GM20000 (cell line): ENCODE measurements around the gene RBPJ.

Experiments
- DNase-seq: peaks from one replicate; pipeline ENCODE4 v3.0.0; 2012; ENCODE audit warnings: low spot score
- TF ChIP-seq, protein P1 (sequence below): IDR thresholded peaks from 2 replicates; pipeline ENCODE4 v1.5.1; 2012; ENCODE audit warnings: mild to moderate bottlenecking, control low read depth; ENCODE audit errors: extremely low read depth, missing control alignments

RBPJ gene

DNA sequence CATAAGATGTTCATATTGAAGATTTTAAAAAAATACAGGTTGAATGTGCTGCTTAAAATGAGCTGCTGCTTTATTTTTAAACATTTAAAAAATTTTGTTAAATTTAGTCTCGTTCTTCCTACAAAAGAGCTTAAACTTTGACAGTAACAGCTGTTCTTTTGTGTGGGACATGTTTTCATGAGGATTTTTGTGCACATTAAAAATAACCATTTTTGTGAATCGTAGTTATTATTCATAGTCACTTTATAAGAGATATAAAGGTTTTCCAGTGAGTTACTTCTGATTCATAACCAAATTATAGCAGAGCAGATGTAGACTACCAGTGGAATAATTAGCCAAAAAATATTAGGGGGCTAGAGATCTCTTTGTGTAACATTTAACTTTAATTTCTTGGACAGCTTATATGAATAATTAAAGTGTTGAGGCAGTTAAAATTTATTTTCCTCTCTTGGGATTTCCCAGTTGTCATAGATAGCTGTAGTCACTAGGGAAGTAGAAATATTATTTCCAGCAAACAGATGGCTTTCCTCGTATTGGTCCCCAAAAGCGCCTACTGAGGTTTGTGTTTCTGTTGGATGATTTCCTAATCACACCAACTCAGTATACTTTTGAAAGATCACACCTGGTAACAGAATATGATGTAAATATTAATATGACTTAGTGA, 24.2 kb downstream of the RBPJ start:
- TF ChIP-seq, protein P1, sequence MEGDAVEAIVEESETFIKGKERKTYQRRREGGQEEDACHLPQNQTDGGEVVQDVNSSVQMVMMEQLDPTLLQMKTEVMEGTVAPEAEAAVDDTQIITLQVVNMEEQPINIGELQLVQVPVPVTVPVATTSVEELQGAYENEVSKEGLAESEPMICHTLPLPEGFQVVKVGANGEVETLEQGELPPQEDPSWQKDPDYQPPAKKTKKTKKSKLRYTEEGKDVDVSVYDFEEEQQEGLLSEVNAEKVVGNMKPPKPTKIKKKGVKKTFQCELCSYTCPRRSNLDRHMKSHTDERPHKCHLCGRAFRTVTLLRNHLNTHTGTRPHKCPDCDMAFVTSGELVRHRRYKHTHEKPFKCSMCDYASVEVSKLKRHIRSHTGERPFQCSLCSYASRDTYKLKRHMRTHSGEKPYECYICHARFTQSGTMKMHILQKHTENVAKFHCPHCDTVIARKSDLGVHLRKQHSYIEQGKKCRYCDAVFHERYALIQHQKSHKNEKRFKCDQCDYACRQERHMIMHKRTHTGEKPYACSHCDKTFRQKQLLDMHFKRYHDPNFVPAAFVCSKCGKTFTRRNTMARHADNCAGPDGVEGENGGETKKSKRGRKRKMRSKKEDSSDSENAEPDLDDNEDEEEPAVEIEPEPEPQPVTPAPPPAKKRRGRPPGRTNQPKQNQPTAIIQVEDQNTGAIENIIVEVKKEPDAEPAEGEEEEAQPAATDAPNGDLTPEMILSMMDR, result no peak
- DNase-seq, result no peak

DNA sequence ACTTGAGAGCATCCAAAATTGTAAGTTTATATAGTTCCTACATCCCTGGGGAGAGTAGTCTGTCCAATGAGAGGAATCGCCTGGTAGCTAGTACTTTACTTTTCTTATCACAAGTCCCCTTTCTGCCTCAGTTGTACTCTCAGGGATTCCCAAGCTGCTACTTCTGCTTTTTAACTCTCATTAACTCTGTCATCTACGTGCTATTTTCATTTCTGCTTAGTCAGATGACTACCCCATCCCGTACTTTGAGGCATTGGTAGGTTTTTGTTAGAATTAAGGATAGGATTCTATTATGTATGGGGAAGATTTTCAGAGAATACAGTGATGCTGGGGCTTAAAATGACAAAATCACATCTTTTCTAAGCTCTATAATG, 24.7 kb downstream of the RBPJ start:
- TF ChIP-seq, protein P1, result no peak
- no peak for DNase-seq

DNA sequence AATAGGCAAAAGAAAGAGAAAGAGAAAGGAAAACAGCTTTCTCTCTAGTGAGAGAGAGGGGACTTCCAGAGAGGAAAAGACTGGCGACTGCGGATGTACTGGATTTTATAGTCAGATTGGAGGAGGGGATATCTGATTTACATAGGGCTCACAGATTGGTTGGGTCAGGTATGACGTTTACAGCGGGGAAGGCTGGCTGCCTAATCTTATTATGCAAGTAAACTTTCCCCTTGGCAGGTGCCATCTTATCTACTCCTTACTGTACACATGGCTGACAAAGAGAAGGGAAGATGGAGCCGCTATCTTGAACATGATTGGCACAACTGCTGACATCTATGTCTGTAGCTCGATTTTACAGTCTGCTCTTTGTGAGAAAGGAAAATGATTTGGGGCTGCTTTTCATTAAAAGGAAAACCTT, 25.4 kb downstream of the RBPJ start:
- no peak for DNase-seq
- TF ChIP-seq, protein P1, result no peak

DNA sequence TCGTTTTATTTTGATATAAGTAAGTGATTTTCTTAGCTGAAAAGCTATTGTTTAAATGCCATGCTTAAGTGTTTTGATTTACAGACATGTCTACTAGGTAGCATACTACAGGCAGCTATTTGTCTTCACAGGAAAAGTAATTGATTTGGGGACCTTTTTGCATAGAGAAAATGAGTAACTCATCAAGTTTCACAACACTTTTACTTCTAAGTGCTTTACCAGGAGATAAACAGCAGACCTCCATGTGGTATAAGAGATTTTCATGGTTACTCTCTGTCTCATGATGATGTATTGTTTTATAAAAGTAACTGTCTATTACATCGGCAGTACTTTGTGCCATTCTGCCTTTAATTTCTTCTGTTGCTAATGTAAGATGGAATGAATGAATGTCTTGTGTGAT, 28.7 kb downstream of the RBPJ start:
- TF ChIP-seq, protein P1, result no peak
- no peak for DNase-seq

DNA sequence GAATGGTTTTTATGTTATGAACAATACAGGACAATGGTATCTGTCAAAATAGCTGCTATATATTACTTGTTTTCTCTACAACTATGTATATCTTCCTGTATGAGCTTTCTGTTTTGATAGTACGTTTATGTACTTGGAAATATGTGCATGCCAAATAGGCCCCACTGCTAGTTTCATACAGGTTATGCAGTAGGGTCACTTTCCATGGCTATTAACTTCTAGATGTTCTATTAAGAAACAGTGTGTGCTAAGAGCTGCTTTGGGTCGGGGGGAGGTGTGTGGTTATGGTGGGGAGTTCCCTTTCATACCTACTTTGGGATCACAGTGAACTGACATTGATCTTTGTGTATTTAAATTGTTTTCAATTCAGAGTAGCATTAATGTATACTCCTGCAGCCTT, 30.9 kb downstream of the RBPJ start:
- TF ChIP-seq, protein P1, result no peak
- no peak for DNase-seq

DNA sequence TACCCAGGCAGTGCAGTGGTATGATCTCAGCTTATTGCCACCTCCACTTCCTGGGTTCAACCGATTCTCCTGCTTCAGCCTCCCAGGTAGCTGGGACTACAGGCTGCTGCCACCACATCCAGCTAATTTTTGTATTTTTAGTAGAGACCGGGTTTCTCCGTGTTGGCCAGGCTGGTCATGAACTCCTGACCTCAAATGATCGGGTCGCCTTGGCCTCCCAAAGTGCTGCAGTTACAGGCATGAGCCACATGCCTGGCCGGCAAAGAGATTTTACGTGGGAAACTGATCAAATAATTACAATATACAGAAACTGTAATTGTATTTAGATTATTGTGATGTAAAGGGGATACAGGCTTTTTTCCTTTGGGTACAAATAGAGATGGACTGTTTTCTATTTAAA, 33.7 kb downstream of the RBPJ start:
- TF ChIP-seq, protein P1, result no peak
- no peak for DNase-seq

DNA sequence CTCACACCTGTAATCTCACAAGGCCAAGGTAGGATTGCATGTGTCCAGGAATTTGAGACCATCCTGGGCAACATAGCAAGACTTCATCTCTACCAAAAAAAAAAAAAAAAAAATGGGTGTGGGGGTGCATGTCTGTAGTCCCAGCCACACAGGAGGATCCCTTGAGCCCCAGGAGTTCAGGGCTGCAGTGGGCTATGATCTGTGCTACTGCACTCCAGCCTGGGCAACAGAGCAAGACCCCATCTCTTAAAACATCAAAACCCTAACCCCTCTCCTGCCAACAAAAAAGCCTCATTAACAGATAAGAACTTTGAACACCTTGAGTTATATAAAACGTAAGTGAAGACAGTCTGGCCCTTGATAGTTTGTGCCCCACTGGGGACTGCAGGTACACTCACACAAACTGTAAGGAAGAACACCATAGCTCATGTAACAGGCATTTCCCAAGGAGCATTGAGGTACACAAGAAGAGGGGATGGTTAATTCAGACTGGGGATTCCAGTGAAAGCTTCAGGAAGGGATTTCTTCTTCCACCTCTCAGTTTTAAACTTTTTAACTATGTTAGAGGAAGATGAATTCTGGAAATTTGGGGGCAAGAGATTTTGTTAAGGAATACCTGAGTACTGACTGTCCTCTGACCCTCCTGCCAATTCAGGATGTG, 34.7 kb downstream of the RBPJ start:
- TF ChIP-seq, protein P1, result no peak

More for the DNA sequence above, 34.7 kb downstream of the RBPJ start:
- no peak for DNase-seq
